ENCODE measurements around the gene ADAMTS12. TPM values are rescaled to one million over a fixed set of nuclear protein-coding genes. Genes with fewer than 3 reads are reported as not detected.

Gene ADAMTS12
- polyA plus RNA-seq, 1 donor (not counting 4 experiments of a cell fraction or from before 2014, with no cell fraction given): 0.49 TPM

DNA sequence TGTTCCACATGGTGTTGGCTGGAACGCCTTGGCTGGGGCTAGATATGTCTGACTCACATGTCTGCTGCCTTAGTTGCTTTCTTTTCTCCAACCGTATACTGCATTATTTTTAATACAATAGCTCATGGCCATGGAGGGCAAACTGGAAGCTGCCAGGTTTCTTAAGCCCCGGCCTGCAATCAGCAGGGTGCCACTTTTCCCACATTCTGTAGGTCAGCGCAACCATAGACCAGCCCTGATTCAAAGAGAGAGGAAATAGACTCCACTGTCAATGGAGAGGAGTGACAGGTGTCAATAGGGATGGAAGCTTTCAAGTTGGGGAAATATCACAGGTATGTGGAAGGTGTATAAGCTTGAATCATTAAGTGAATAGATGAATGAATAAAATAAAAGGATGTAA is 390.5 kb downstream of the ADAMTS12 start:
- no peak overlapping the region for H3K9ac ChIP-seq (ENCODE audit: control insufficient read depth, extremely low read depth, insufficient read depth, low read length)
- dilution Hi-C loops (cut with MboI; ENCODE audit: extremely low pct_ligation_motif_present, low sequenced_read_pairs): no loop called here
- no peak overlapping the region for H3K4me2 ChIP-seq (ENCODE audit: control insufficient read depth, extremely low read depth, insufficient read depth, low read depth, low read length)
- H3K27ac ChIP-seq (ENCODE audit: control insufficient read depth, insufficient read depth, low read length): no peak overlapping the region
- H3K36me3 ChIP-seq (ENCODE audit: control insufficient read depth in 2 of 2, extremely low read depth in 1 of 2, insufficient read depth in 2 of 2, low read length in 2 of 2): no peaks in the 10 kb centered on the region
- no peaks in the 10 kb centered on the region for H3K9me1 ChIP-seq (ENCODE audit: control insufficient read depth, extremely low read depth, insufficient read depth, low read length)
- no peak overlapping the region for H3K4me3 ChIP-seq (ENCODE audit: control insufficient read depth in 2 of 3, extremely low read depth in 1 of 3, insufficient read depth in 2 of 3, low read depth in 1 of 3, low read length in 3 of 3)
- FAIRE-seq (no peak), DNase-seq (ENCODE audit: low read depth, low spot score) (no peak)
- H3K27me3 ChIP-seq (ENCODE audit: control insufficient read depth, extremely low read depth, insufficient read depth, low read length): no peaks in the 10 kb centered on the region
- H3K9me3 ChIP-seq (ENCODE audit: control insufficient read depth, low read depth, low read length): no peaks in the 10 kb centered on the region
- no peaks in the 10 kb centered on the region for H3K79me2 ChIP-seq (ENCODE audit: control insufficient read depth, insufficient read depth, low read length)
- no peaks in the 10 kb centered on the region for H3K4me1 ChIP-seq (ENCODE audit: control insufficient read depth, extremely low read depth, insufficient read depth, low read length)
- TF ChIP-seq EZH2 (IDR thresholded peaks at IDR 0.05; ENCODE audit: low read length): no peak
- TF ChIP-seq, protein P1, sequence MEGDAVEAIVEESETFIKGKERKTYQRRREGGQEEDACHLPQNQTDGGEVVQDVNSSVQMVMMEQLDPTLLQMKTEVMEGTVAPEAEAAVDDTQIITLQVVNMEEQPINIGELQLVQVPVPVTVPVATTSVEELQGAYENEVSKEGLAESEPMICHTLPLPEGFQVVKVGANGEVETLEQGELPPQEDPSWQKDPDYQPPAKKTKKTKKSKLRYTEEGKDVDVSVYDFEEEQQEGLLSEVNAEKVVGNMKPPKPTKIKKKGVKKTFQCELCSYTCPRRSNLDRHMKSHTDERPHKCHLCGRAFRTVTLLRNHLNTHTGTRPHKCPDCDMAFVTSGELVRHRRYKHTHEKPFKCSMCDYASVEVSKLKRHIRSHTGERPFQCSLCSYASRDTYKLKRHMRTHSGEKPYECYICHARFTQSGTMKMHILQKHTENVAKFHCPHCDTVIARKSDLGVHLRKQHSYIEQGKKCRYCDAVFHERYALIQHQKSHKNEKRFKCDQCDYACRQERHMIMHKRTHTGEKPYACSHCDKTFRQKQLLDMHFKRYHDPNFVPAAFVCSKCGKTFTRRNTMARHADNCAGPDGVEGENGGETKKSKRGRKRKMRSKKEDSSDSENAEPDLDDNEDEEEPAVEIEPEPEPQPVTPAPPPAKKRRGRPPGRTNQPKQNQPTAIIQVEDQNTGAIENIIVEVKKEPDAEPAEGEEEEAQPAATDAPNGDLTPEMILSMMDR (optimal IDR thresholded peaks at IDR 0.05 in 1 of 3, IDR thresholded peaks at IDR 0.05 in 1 of 3, conservative IDR thresholded peaks at IDR 0.05 in 1 of 3; ENCODE audit: extremely low read depth in 1 of 3, insufficient read depth in 2 of 3, low read length in 3 of 3): no peak
- no peak overlapping the region for H2AFZ ChIP-seq (ENCODE audit: control insufficient read depth, low read length)
- no peaks in the 10 kb centered on the region for H4K20me1 ChIP-seq (ENCODE audit: control insufficient read depth, extremely low read depth, insufficient read depth, low read length)

DNA sequence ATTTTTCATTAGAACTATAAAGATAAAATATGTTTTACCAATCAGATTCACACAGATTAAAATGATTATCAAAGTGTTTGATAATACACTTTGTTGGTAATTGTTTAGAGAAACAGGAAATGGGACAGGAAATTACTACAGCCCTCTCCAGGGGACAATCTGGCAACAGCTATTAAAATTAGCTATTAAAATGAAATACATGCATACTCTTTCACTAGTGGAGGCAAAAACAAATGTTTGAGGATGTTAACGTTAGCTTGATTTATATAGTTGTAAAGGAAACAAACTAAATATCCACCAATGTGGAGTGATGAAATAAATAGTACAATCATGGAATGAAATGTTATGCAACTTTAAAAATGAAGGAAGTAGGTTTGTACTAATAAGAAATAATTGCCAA is 397.3 kb downstream of the ADAMTS12 start:
- FAIRE-seq: no peak
- no peak overlapping the region for H3K4me3 ChIP-seq (ENCODE audit: control insufficient read depth in 2 of 3, extremely low read depth in 1 of 3, insufficient read depth in 2 of 3, low read depth in 1 of 3, low read length in 3 of 3)
- DNase-seq (ENCODE audit: low read depth, low spot score): no peak
- no peaks in the 10 kb centered on the region for H3K27me3 ChIP-seq (ENCODE audit: control insufficient read depth, extremely low read depth, insufficient read depth, low read length)
- H3K36me3 ChIP-seq (ENCODE audit: control insufficient read depth in 2 of 2, extremely low read depth in 1 of 2, insufficient read depth in 2 of 2, low read length in 2 of 2): no peaks in the 10 kb centered on the region
- no peak overlapping the region for H2AFZ ChIP-seq (ENCODE audit: control insufficient read depth, low read length)
- H3K9me1 ChIP-seq (ENCODE audit: control insufficient read depth, extremely low read depth, insufficient read depth, low read length): no peaks in the 10 kb centered on the region
- dilution Hi-C loops (cut with MboI; ENCODE audit: extremely low pct_ligation_motif_present, low sequenced_read_pairs): loop anchor here (25.0 kb wide), 1 partner anchor 443 kb away; the partner anchor contains the start of gene RXFP3
- no peaks in the 10 kb centered on the region for H3K79me2 ChIP-seq (ENCODE audit: control insufficient read depth, insufficient read depth, low read length)
- H4K20me1 ChIP-seq (ENCODE audit: control insufficient read depth, extremely low read depth, insufficient read depth, low read length): no peaks in the 10 kb centered on the region
- no peak overlapping the region for H3K4me2 ChIP-seq (ENCODE audit: control insufficient read depth, extremely low read depth, insufficient read depth, low read depth, low read length)
- H3K4me1 ChIP-seq (ENCODE audit: control insufficient read depth, extremely low read depth, insufficient read depth, low read length): no peaks in the 10 kb centered on the region
- H3K9me3 ChIP-seq (ENCODE audit: control insufficient read depth, low read depth, low read length): no peaks in the 10 kb centered on the region
- H3K9ac ChIP-seq (ENCODE audit: control insufficient read depth, extremely low read depth, insufficient read depth, low read length): no peak overlapping the region
- TF ChIP-seq, protein P1 (optimal IDR thresholded peaks at IDR 0.05 in 1 of 3, IDR thresholded peaks at IDR 0.05 in 1 of 3, conservative IDR thresholded peaks at IDR 0.05 in 1 of 3; ENCODE audit: extremely low read depth in 1 of 3, insufficient read depth in 2 of 3, low read length in 3 of 3): no peak
- no peak for TF ChIP-seq EZH2 (IDR thresholded peaks at IDR 0.05; ENCODE audit: low read length)
- H3K27ac ChIP-seq (ENCODE audit: control insufficient read depth, insufficient read depth, low read length): no peak overlapping the region
